GM06990 (cell line): ENCODE data around the gene SCYGR8.

ENCODE experiments used
- DNase-seq: peaks from one replicate; pipeline ENCODE4 v3.0.0-alpha.2; 2011; ENCODE audit not compliant: insufficient read length; ENCODE audit errors: extremely low read depth
- H3K27me3 ChIP-seq: replicated peaks from 2 replicates; pipeline ENCODE4 v1.6.0; 2011; ENCODE audit warnings: low read length; ENCODE audit not compliant: control insufficient read depth, insufficient read depth
- H3K36me3 ChIP-seq: 2 replicates; pipeline ENCODE4 v1.5.1; 2011; ENCODE audit warnings: low read length; ENCODE audit not compliant: control insufficient read depth, insufficient read depth
- H3K4me3 ChIP-seq: replicated peaks from 2 replicates; pipeline ENCODE4 v1.5.1; 2011; ENCODE audit warnings: low read depth, mild to moderate bottlenecking, control low read depth, low read length
- CTCF ChIP-seq: IDR thresholded peaks from 2 replicates; pipeline ENCODE4 v1.5.1; 2011; ENCODE audit warnings: low read length, control low read depth, mild to moderate bottlenecking, inconsistent platforms; ENCODE audit not compliant: insufficient read depth, poor library complexity, severe bottlenecking

The SCYGR8 gene

GRCh38 chr2:227774895-227775842, 29.5 kb downstream of the SCYGR8 start:
- TF ChIP-seq CTCF = no peak
- no peaks in the 10 kb centered on the region for H3K36me3 ChIP-seq
- no peaks in the 10 kb centered on the region for H3K27me3 ChIP-seq
- no peak for DNase-seq
- H3K4me3 ChIP-seq = no peak overlapping the region

DNA sequence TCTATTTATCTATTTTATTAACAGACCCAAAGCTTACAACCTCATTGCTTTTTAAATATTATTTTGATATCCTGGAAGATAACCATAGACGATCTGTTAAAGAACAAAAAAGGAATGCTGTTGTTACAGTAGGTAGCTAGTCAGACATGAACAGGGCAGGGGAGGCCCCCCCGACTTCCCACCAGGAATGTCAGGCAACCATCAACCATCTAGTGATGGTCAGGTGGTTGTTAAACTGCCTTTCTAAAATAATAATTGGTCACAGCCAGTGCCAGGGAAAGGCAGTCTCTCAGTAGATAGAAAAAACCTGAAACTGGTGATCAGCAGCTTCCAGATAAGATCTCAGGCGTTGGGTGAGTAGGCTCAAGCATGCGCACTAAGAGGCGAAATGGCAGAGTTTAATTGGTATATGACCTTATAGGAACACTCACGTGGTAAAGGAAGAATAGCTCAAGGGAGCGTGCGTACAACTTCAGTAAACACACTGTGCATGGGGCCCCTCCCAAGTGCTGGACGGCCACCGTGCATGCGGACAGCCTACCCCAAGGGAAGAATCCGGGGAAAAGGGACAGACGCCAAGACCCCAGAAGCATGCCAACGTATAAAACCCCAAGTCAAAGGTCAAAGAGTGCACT, 35.4 kb downstream of the SCYGR8 start:
- DNase-seq = no peak
- Histone ChIP-seq H3K36me3 (no peaks in the 10 kb centered on the region), H3K27me3 (no peaks in the 10 kb centered on the region), H3K4me3 (no peak overlapping the region)
- TF ChIP-seq CTCF = no peak

DNA sequence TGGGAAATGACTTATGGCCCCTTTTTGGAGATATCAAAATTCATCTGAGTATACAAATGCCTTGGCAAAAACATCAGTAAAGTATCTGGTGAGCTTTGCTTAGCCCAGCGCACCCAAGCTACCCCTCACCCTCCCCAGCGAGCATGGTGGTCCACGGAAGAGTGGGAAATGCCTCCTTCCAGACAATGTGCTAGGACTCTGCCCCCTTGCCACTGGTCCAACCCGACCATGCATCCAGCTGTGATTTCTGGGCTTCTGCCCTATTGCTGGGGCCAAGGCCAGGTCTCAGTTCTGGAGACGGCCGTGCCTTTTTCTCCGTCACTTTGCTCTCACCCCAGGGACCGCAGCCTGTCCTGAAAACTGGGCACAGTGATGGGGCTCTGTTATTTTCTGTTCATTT, 36.1 kb downstream of the SCYGR8 start:
- no peak for TF ChIP-seq CTCF
- H3K4me3 ChIP-seq = no peak overlapping the region
- no peak for DNase-seq
- no peaks in the 10 kb centered on the region for H3K36me3 ChIP-seq
- H3K27me3 ChIP-seq = no peaks in the 10 kb centered on the region

- DNase-seq = no peak
- no peaks in the 10 kb centered on the region for H3K27me3 ChIP-seq
- H3K4me3 ChIP-seq = no peak overlapping the region
- TF ChIP-seq CTCF = no peak
- no peaks in the 10 kb centered on the region for H3K36me3 ChIP-seq
Measured at GRCh38 chr2:227782804-227783203, 37.1 kb downstream of the SCYGR8 start.

- DNase-seq = peak; percentile 55
- no peaks in the 10 kb centered on the region for H3K27me3 ChIP-seq
Measured at GRCh38 chr2:227783404-227784138, 37.9 kb downstream of the SCYGR8 start.

More at GRCh38 chr2:227783404-227784138, 37.9 kb downstream of the SCYGR8 start:
- H3K36me3 ChIP-seq = no peaks in the 10 kb centered on the region
- TF ChIP-seq CTCF = no peak
- peak overlapping the region; percentile 35; the same call in 1 of the 2 replicates for H3K4me3 ChIP-seq
